GM21526 (cell line): ENCODE results near the gene IMMT.
"Not testable (repeated sequence)": the region's sequence is repeated elsewhere in the genome, so short reads cannot be mapped to it uniquely, and the experiment has no call there.

Experiments
- ATAC-seq: cut with Tn5 transposase; IDR thresholded peaks from one replicate; pipeline ENCODE4 v1.9.1; 2021; ENCODE audit warnings: moderate library complexity; ENCODE audit not compliant: unreplicated experiment, low FRiP score

Gene IMMT

GRCh38 chr2:86202336-86202692 is 7.1 kb upstream of the IMMT start:
- ATAC-seq: no peak

GRCh38 chr2:86201671-86202335 is 6.5 kb upstream of the IMMT start:
- no peak for ATAC-seq

- not testable (repeated sequence) for ATAC-seq
These were observed 5.3 kb upstream of the IMMT start for GRCh38 chr2:86200564-86200963.

- no peak for ATAC-seq
These were observed 4.5 kb upstream of the IMMT start for GRCh38 chr2:86199834-86200177.

GRCh38 chr2:86195808-86196387 is 636 bp upstream of the IMMT start:
- ATAC-seq: no peak

- no peak for ATAC-seq
These were observed 559 bp downstream of the IMMT start for GRCh38 chr2:86194751-86195054.

- no peak for ATAC-seq
These were observed 1.2 kb downstream of the IMMT start for GRCh38 chr2:86193901-86194567.

- ATAC-seq: no peak
These were observed 5.4 kb downstream of the IMMT start for GRCh38 chr2:86189782-86190416.

GRCh38 chr2:86186431-86186830 is 8.8 kb downstream of the IMMT start:
- no peak for ATAC-seq

DNA sequence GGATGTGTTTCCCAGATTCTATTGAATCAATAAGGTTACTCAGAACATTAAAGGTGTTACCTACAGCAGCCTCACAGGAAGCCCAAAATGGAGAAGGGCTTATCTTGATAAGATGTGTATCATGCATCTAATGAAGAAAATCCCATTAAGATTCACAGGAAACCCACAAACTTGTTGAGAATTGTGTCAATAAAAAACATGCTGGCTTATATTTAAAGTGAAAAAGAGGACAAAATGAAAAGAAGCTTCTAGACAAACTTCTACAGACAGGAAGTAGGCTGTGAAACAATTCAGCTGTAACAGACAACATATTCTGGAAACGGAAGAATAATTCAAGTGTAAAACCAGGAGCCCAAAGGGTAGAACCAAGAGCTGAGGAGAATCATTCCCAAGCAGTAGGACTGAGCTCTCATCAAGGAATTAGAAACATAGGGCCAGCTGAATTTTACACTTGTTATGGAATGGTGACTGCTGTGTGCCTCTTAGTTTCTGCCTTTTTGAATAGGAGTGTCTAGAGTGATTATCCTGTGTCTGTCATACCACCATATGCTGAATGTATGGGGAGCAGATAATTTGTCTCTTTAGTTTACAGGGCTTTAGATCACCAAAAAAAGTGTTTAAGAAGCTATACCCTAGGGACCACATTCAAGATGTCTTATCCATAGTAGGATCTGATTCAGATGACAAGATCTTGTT is 9.6 kb downstream of the IMMT start:
- ATAC-seq: no peak

GRCh38 chr2:86176597-86176996 is 18.7 kb downstream of the IMMT start:
- no peak for ATAC-seq

- ATAC-seq: no peak
These were observed 19.4 kb downstream of the IMMT start for GRCh38 chr2:86175828-86176227.

DNA sequence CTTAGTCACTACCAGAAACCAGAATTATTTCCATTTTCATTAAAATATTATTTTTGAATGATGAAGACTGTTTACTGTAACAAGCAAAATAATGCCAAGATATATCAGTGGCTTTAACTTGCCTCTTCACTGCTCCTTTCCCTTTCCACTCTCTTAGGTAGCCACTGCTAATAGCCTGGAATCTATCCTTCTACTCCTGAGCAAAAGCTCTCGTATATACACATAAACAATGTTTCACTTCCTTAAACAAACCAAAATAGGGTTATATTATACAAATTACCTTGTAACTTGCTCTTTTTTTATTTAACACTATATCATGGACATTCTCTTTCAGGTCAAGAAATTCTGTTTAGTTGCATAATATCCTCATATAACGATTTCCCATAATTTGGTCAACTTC is 20.8 kb downstream of the IMMT start:
- ATAC-seq: no peak

DNA sequence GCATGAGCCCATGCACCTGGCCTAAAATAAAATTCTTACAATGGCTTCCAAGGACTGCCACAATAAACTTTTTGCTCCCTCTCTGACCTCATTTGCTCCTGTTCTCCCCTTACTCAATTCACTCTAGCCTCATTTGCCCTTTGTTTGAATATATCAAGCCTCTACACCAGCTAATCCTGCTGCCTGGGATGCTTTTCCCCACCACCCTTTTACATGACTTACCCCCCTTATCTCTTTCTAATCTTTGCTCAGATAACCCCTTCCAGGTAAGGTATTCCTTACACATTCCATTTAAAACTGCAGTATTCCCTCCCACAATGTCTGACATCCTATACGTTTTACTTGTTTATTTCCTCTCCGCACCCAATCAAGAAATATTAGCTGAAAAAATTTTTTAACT is 22.7 kb downstream of the IMMT start:
- ATAC-seq: no peak

DNA sequence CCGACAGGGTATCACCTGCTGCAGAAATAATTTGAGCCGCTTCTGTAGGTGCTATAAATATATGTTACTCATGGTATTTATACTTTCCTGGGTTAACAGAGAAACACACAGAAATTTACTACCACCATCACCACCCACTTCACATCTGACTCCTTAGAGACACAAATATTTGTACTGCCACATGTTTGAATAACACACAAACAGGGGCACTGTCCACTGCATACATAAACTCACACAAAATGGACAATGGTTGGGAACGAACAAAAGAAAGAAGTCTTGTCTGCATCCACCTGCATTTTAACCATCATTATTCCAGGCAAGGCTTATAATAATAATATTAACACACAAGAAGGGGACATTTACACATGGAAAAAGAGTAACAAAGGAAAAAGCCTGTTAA is 24.0 kb downstream of the IMMT start:
- ATAC-seq: no peak

GRCh38 chr2:86170449-86170848 is 24.8 kb downstream of the IMMT start:
- no peak for ATAC-seq

DNA sequence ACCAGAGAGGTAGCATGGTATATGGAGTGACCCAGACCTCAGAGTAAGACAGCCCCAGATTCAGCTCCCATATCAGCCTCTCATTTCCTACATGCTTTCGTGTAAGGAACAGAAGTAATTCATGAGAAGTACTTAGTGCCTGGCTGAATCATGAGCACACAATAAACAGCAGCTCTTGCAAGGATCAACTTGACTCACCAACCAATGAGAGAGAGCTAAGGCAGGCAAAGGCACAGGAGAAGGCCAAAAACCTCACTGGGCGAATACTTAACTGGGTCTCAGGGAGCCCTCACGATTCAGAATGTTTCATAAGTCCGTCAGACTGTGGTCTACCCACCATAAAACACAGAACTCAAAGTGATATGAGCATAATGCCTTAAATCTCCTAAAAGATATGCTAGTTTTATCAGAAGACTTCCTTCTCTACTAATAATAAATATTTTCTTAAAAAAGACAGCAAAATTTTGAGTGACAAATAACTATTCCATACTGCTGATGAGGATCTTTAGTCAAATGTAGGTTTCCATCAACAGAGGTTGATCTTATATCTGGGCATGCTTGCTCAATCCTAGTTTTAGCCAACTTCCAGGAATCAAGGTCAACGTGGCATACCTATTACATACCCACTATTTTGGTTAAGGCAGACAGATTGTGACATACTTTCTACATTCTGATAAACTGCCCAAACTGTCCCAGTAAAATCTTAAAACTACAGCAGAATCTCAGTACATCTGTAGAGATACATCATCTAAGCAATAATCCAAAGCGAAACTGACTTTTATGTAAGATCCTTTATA is 34.9 kb downstream of the IMMT start:
- ATAC-seq: no peak

- ATAC-seq: no peak
These were observed 37.0 kb downstream of the IMMT start for GRCh38 chr2:86158286-86158685.

DNA sequence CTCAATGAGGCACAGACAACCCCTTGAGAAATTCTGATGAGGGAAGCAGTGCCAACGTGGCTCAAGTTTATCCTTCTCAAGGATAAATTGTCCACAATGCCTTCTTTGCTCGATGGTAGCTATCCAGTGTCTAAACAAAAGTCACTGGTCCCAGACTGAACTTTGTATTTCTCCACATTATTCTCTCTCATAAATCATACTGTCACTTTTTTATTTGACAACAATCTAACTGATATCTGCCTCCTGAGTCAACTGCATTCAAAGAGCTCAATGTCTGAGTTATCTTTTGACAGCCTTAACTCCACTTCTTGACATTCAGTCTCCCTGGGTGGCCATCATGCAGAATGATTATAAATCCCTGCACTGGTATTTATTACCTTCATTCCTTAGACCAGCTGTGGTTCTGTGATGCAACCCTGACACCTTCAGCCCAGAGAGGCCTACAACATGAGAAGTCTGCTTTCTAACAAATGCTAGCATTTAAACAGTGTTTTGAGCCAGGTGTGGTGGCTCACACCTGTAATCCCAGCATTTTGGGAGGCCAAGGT is 38.2 kb downstream of the IMMT start:
- no peak for ATAC-seq

- no peak for ATAC-seq
These were observed 44.8 kb downstream of the IMMT start for GRCh38 chr2:86150502-86150901.
